Parathyroid adenoma (tissue), 2 donors: ENCODE data around the gene KLHL8.

Experiments used
- H2AFZ ChIP-seq: fragments of 300-600 bp; sonication (generic); one replicate; pipeline ENCODE4 v1.7.0; 2017; ENCODE audit warnings: antibody characterized with exemption, mild to moderate bottlenecking
- H3K27ac ChIP-seq: fragments of 300-600 bp; sonication (generic); one replicate; pipeline ENCODE4 v1.7.0; 2017
- H3K27me3 ChIP-seq: fragments of 300-600 bp; sonication (generic); one replicate; pipeline ENCODE4 v1.7.0; 2017; ENCODE audit warnings: low read length; ENCODE audit not compliant: control insufficient read depth, insufficient read depth
- H3K36me3 ChIP-seq: fragments of 300-600 bp; sonication (generic); one replicate; pipeline ENCODE4 v1.7.0; 2017; ENCODE audit warnings: low read length; ENCODE audit not compliant: control insufficient read depth, insufficient read depth
- H3K4me1 ChIP-seq: fragments of 300-600 bp; sonication (generic); one replicate; pipeline ENCODE4 v1.7.0; 2017; ENCODE audit warnings: control low read depth
- H3K4me2 ChIP-seq: fragments of 300-600 bp; sonication (generic); one replicate; pipeline ENCODE4 v1.7.0; 2017; ENCODE audit warnings: low read length
- H3K4me3 ChIP-seq: fragments of 300-600 bp; sonication (generic); one replicate; pipeline ENCODE4 v1.7.0; 2017; ENCODE audit warnings: low read depth, low read length
- H3K79me2 ChIP-seq: fragments of 300-600 bp; sonication (generic); one replicate; pipeline ENCODE4 v1.7.0; 2017; ENCODE audit warnings: control low read depth
- H3K9ac ChIP-seq: fragments of 300-600 bp; sonication (generic); one replicate; pipeline ENCODE4 v1.7.0; 2017; ENCODE audit warnings: mild to moderate bottlenecking
- H3K9me3 ChIP-seq: fragments of 300-600 bp; sonication (generic); one replicate; pipeline ENCODE4 v1.7.0; 2017; ENCODE audit warnings: low read length; ENCODE audit not compliant: control insufficient read depth
- CTCF ChIP-seq: fragments of 300-600 bp; sonication (generic); IDR thresholded peaks from one replicate; pipeline ENCODE4 v1.7.0; 2017; ENCODE audit warnings: antibody characterized with exemption, mild to moderate bottlenecking
- donor health status: primary hyperparathyroidism.

The KLHL8 gene

GRCh38 chr4:87122252-87122651 lies 98.2 kb downstream of the KLHL8 start:
- Histone ChIP-seq H3K36me3 (no peaks in the 10 kb centered on the region), H3K4me1 (peaks cover 15% of the 10 kb centered on the region), H3K79me2 (peaks cover 2% of the 10 kb centered on the region), H3K4me3 (no peak overlapping the region), H3K27ac (peak overlapping the region; percentile 49), H3K9ac (no peak overlapping the region), H3K9me3 (no peaks in the 10 kb centered on the region), H2AFZ (no peak overlapping the region), H3K4me2 (peak overlapping the region; percentile 40), H3K27me3 (no peaks in the 10 kb centered on the region)
- TF ChIP-seq CTCF, result no peak

GRCh38 chr4:87121341-87122065 lies 98.9 kb downstream of the KLHL8 start:
- H3K27ac ChIP-seq, result peak overlapping the region; percentile 49
- peaks cover 21% of the 10 kb centered on the region for H3K4me1 ChIP-seq
- H3K9ac ChIP-seq, result no peak overlapping the region
- H3K9me3 ChIP-seq, result no peaks in the 10 kb centered on the region
- no peak for TF ChIP-seq CTCF
- no peak overlapping the region for H3K4me2 ChIP-seq
- no peaks in the 10 kb centered on the region for H3K36me3 ChIP-seq
- H2AFZ ChIP-seq, result no peak overlapping the region
- H3K79me2 ChIP-seq, result peaks cover 2% of the 10 kb centered on the region
- H3K4me3 ChIP-seq, result no peak overlapping the region
- no peaks in the 10 kb centered on the region for H3K27me3 ChIP-seq

- H3K4me2 ChIP-seq, result no peak overlapping the region
- peak overlapping the region; percentile 97 for H3K27ac ChIP-seq
- no peaks in the 10 kb centered on the region for H3K27me3 ChIP-seq
- TF ChIP-seq CTCF, result no peak
- no peak overlapping the region for H3K4me3 ChIP-seq
- peaks cover 22% of the 10 kb centered on the region for H3K4me1 ChIP-seq
- H3K79me2 ChIP-seq, result no peaks in the 10 kb centered on the region
- H3K36me3 ChIP-seq, result no peaks in the 10 kb centered on the region
- H3K9me3 ChIP-seq, result no peaks in the 10 kb centered on the region
- no peak overlapping the region for H3K9ac ChIP-seq
- no peak overlapping the region for H2AFZ ChIP-seq
These were observed 99.8 kb downstream of the KLHL8 start for GRCh38 chr4:87120411-87121162.

GRCh38 chr4:87120010-87120409 lies 100.4 kb downstream of the KLHL8 start:
- H3K4me1 ChIP-seq, result peaks cover 22% of the 10 kb centered on the region

More at GRCh38 chr4:87120010-87120409, 100.4 kb downstream of the KLHL8 start:
- Histone ChIP-seq H3K36me3 (no peaks in the 10 kb centered on the region), H3K27me3 (no peaks in the 10 kb centered on the region), H3K9me3 (no peaks in the 10 kb centered on the region), H3K9ac (no peak overlapping the region), H3K4me3 (no peak overlapping the region), H3K79me2 (no peaks in the 10 kb centered on the region), H3K27ac (peak overlapping the region; percentile 97), H3K4me2 (no peak overlapping the region), H2AFZ (no peak overlapping the region)
- no peak for TF ChIP-seq CTCF
